Muscle of leg (tissue), 11 donors: ENCODE measurements around the gene CASP10. TPM values are rescaled to one million over a fixed set of nuclear protein-coding genes. Genes with fewer than 3 reads are reported as not detected.

Experiments used
- DNase-seq: peaks from one replicate; pipeline ENCODE4 v3.0.0; 2013
- H3K27ac ChIP-seq: one replicate; pipeline ENCODE4 v1.5.1; 2013; ENCODE audit warnings: mild to moderate bottlenecking, low read length, control low read depth
- H3K27me3 ChIP-seq: one replicate; pipeline ENCODE4 v1.6.1; 2013; ENCODE audit warnings: low read length; ENCODE audit not compliant: control insufficient read depth, insufficient read depth
- H3K36me3 ChIP-seq: one replicate; pipeline ENCODE4 v1.6.1; 2013; ENCODE audit warnings: low read length; ENCODE audit not compliant: control insufficient read depth, insufficient read depth
- H3K4me1 ChIP-seq: one replicate; pipeline ENCODE4 v1.6.1; 2013; ENCODE audit warnings: low read length; ENCODE audit not compliant: control insufficient read depth, insufficient read depth
- H3K4me3 ChIP-seq: one replicate; pipeline ENCODE4 v1.5.1; 2013; ENCODE audit warnings: low read length, control low read depth
- H3K9me3 ChIP-seq: replicated peaks from 2 replicates; pipeline ENCODE4 v1.6.1; 2013; ENCODE audit warnings: low read depth, low read length; ENCODE audit not compliant: control insufficient read depth
- WGBS: methylation state at CpG from one replicate; pipeline ENCODE4 v1.1.5; 2013; ENCODE audit warnings: missing lambda C conversion rate; ENCODE audit not compliant: insufficient coverage; 5-methylcytosine and 5-hydroxymethylcytosine counted together
- polyA plus RNA-seq, 8 donors: library from polyadenylated mRNA; unstranded; fragments of 120-200 nt; gene quantifications; one replicate each; pipeline versions ENCODE4 v1.2.1 to v1.2.3, GENCODE V29; 2013; ENCODE audit warnings: inconsistent platforms in 1 of 8, low replicate concordance in 1 of 8; ENCODE audit not compliant: insufficient read length in 8 of 8, insufficient read depth in 1 of 8
- total RNA-seq: library from RNA; stranded (reverse); fragments of 120-200 nt; gene quantifications from one replicate; pipeline ENCODE4 v1.2.4, GENCODE V29; 2013

CASP10 gene
- total and polyA plus RNA-seq, 9 donors, result 4.3 to 7.6 (median 5.5) TPM

- Histone ChIP-seq H3K27ac (no peak overlapping the region), H3K36me3 (peaks cover 6% of the 10 kb centered on the region), H3K4me3 (no peak overlapping the region), H3K27me3 (no peaks in the 10 kb centered on the region), H3K9me3 (no peaks in the 10 kb centered on the region), H3K4me1 (peaks cover 3% of the 10 kb centered on the region)
- no peak for DNase-seq
- WGBS, result 88% methylated on average over 5 of the region's 12 CpGs
Measured at GRCh38 chr2:201267278-201268030, 84.5 kb downstream of the CASP10 start.

- WGBS, result no CpG with 5 or more reads among the region's 2 CpGs
- peaks cover 6% of the 10 kb centered on the region for H3K36me3 ChIP-seq
Measured at GRCh38 chr2:201269764-201270163, 86.8 kb downstream of the CASP10 start.

DNA sequence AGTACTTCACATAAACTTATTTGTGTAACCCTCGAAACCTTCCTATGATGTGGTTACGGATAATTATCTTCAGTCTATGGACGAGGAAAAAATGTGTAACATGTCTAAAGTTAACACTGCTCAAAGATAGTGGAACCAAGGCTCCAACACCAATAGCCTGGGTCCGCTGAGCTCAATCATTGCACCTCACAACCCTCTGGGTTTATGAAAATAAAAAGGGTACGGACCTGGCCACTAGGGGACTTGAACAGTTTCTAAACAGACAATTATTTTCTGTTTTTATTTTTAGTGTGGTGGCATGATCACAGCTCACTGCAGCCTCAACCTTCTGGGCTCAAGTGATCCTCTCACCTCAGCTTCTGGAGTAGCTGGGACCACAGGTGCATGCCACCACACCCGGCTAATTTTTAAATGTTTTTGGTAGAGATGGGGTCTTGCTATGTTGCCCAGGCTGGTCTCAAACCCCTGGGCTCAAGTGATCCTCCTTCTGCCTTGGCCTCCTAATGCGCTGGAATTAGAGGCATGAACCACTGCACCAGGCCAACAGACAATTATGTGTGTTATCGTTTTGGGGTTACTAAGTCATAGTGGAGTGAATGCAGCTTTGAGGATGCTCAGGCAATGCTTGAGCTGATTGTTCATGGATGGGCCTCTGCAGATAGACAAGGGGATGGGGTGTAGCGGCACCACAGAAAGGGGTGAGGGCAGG, 87.5 kb downstream of the CASP10 start:
- Histone ChIP-seq H3K36me3 (peaks cover 6% of the 10 kb centered on the region), H3K27me3 (no peaks in the 10 kb centered on the region), H3K4me1 (no peaks in the 10 kb centered on the region), H3K27ac (no peak overlapping the region), H3K9me3 (no peaks in the 10 kb centered on the region), H3K4me3 (no peak overlapping the region)
- no peak for DNase-seq
- 100% methylated on average over 3 of the region's 9 CpGs for WGBS

More at GRCh38 chr2:201269764-201270163, 86.8 kb downstream of the CASP10 start:
- Histone ChIP-seq H3K4me1 (peaks cover 1% of the 10 kb centered on the region), H3K4me3 (no peak overlapping the region), H3K27me3 (no peaks in the 10 kb centered on the region), H3K9me3 (no peaks in the 10 kb centered on the region), H3K27ac (no peak overlapping the region)
- DNase-seq, result no peak

GRCh38 chr2:201271917-201272316, 89.0 kb downstream of the CASP10 start:
- Histone ChIP-seq H3K27me3 (no peaks in the 10 kb centered on the region), H3K27ac (no peak overlapping the region), H3K9me3 (no peaks in the 10 kb centered on the region), H3K4me1 (no peaks in the 10 kb centered on the region), H3K4me3 (no peak overlapping the region), H3K36me3 (peaks cover 12% of the 10 kb centered on the region)
- 100% methylated on average over 2 of the region's 2 CpGs for WGBS
- DNase-seq, result no peak

DNA sequence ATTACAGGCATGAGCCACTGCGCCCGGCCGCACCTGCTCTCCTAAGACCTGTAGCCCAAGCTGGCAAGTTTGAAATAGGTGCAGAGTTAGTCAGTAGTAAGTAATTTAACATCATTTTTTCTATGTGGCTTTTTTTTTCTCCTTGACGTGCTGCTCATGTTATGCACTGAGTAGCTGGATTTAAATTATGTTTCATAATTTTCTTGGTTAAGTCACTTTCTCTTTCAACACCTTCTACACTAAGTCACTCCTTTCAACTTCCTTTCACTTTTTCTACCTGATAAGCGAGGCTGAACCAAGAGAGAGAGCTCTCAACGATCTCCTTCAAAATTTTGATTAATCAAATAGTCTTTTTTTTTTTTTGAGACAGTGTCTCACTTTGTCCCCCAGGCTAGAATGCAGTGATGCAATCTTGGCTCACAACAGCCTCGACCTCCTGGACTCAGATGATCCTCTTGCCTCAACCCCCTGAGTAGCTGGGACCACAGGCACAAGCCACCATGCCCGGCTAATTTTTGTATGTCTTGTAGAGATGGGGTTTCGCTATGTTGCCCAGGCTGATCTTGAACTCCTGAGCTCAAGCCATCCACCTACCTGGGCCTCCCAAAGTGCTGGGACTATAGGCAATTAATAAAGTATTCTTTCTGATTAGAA, 90.5 kb downstream of the CASP10 start:
- Histone ChIP-seq H3K4me3 (no peak overlapping the region), H3K36me3 (peaks cover 9% of the 10 kb centered on the region), H3K27me3 (no peaks in the 10 kb centered on the region), H3K9me3 (no peaks in the 10 kb centered on the region), H3K27ac (no peak overlapping the region), H3K4me1 (no peaks in the 10 kb centered on the region)
- DNase-seq, result no peak
- 80% methylated on average over 1 of the region's 9 CpGs for WGBS

GRCh38 chr2:201275069-201275468, 92.1 kb downstream of the CASP10 start:
- H3K4me3 ChIP-seq, result no peak overlapping the region
- DNase-seq, result peak; percentile 77
- peaks cover 9% of the 10 kb centered on the region for H3K36me3 ChIP-seq
- no peaks in the 10 kb centered on the region for H3K9me3 ChIP-seq
- WGBS, result no CpG with 5 or more reads among the region's 2 CpGs
- H3K4me1 ChIP-seq, result no peaks in the 10 kb centered on the region
- H3K27ac ChIP-seq, result peak overlapping the region; percentile 65
- no peaks in the 10 kb centered on the region for H3K27me3 ChIP-seq

DNA sequence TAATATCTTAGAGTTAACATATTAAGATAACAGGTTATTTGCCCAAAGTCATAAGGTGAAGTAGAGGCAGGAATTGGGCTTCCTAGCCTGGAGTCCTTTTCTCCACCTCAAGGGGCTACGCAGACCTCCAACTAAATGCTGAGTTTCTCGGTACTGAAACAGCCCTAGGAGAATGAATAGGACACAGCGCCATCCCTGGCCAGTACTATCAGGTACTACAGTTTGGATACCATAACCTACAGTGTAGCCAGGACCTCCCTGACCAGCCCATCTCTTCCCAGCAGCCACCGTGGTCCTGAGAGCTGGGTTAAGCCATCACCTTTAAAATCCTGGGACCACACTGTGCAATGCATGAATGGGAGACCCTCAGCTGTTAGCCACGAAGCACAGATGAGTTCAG, 93.0 kb downstream of the CASP10 start:
- Histone ChIP-seq H3K4me1 (no peaks in the 10 kb centered on the region), H3K27ac (peak overlapping the region; percentile 10), H3K27me3 (no peaks in the 10 kb centered on the region), H3K36me3 (peaks cover 6% of the 10 kb centered on the region), H3K9me3 (no peaks in the 10 kb centered on the region), H3K4me3 (no peak overlapping the region)
- no peak for DNase-seq
- 55% methylated on average over 5 of the region's 5 CpGs for WGBS

DNA sequence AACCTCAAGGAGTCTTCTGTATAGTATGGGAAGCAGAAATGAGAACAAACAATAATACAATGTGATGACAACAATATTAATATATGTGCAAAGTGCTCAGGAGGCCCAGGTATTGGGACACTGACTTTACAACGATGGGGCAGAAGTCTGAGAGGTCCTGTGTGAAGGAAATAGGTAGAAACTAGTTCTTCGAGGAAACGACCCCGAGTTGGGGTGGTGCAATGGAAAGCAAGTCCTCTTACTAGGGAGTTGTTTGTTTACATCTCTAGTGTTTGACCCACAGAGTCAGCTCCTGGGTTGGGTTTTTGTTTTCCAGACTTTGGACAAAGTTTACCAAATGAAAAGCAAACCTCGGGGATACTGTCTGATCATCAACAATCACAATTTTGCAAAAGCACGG, 93.6 kb downstream of the CASP10 start:
- Histone ChIP-seq H3K4me3 (no peak overlapping the region), H3K36me3 (peaks cover 6% of the 10 kb centered on the region), H3K9me3 (no peaks in the 10 kb centered on the region), H3K27me3 (no peaks in the 10 kb centered on the region), H3K27ac (no peak overlapping the region), H3K4me1 (no peaks in the 10 kb centered on the region)
- WGBS, result 95% methylated on average over 4 of the region's 6 CpGs
- DNase-seq, result no peak
